Measurements from ENCODE around the gene PHACTR2.

GRCh38 chr6:143784316-143784715 is 106.6 kb downstream of the PHACTR2 start:
- TF ChIP-seq, protein P1, sequence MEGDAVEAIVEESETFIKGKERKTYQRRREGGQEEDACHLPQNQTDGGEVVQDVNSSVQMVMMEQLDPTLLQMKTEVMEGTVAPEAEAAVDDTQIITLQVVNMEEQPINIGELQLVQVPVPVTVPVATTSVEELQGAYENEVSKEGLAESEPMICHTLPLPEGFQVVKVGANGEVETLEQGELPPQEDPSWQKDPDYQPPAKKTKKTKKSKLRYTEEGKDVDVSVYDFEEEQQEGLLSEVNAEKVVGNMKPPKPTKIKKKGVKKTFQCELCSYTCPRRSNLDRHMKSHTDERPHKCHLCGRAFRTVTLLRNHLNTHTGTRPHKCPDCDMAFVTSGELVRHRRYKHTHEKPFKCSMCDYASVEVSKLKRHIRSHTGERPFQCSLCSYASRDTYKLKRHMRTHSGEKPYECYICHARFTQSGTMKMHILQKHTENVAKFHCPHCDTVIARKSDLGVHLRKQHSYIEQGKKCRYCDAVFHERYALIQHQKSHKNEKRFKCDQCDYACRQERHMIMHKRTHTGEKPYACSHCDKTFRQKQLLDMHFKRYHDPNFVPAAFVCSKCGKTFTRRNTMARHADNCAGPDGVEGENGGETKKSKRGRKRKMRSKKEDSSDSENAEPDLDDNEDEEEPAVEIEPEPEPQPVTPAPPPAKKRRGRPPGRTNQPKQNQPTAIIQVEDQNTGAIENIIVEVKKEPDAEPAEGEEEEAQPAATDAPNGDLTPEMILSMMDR (IDR thresholded peaks at IDR 0.05; ENCODE audit: insufficient read depth, low read depth, low read length) = no peak
- no peak for TF ChIP-seq EZH2 (IDR thresholded peaks at IDR 0.05; ENCODE audit: insufficient read depth, low read length)

Measured in astrocyte (in vitro differentiated cells and primary cell).